Measurements from ENCODE around the gene CEP164.

CEP164 gene

GRCh38 chr11:117457835-117458234 is 130.2 kb downstream of the CEP164 start (continued):
- TF ChIP-seq ZNF76 (tag by site-specific recombination; IDR thresholded peaks at IDR 0.05; ENCODE audit: borderline replicate concordance, low read depth) (no peak), ZNF133 (tag by site-specific recombination; IDR thresholded peaks at IDR 0.05) (no peak)

DNA sequence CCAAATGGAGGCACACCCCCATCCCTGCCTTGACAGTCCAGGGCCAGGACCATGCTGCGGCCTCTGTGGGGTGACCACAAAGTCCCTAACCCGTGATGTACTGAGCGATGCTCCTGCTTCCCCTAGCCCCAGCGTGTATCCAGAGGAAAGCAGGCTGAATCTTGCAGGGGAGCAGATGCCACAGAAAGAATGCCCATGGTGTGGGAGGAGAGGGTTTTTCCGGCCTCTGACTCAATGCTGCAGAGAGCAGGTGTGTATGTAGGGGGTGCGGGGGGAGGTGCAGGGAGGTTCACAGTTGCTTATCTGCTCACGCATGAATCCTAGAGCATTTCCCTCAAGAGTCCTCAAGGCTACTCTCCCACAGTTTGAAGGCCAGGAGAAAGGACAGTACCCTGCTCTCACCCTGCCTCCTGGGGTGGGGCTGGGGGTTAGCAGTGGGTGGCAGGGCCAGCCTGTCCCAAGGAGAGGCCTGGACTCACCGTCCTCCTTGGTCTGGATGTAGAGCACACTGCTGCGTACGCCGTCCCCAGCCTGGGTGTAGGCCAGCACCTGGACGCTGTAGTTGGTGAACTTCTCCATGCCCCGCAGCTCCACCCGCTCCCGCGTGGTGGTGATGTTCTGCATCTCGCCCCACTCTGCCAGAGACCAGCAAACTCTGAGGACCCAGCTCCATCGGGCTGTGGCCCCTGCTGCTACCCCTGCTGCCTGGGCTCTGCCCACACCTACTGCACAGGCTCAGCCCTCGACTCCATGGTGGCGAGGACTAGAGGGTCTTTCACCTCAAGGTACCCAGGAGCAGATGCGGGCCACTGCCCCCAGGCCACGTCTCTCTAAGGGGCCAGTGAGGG is 130.8 kb downstream of the CEP164 start:
- Histone ChIP-seq H3K4me1 (ENCODE audit: control insufficient read depth, insufficient read depth, low read length) (no peaks in the 10 kb centered on the region), H3K9me3 (ENCODE audit: control insufficient read depth, insufficient read depth, low read depth, low read length) (no peaks in the 10 kb centered on the region), H3K27ac (ENCODE audit: extremely low read depth, low read depth, low read length) (no peak overlapping the region), H3K4me3 (ENCODE audit: low read depth, low read length) (no peak overlapping the region), H3K36me3 (ENCODE audit: control insufficient read depth in 2 of 2, insufficient read depth in 1 of 2, low read length in 2 of 2) (no peaks in the 10 kb centered on the region)
- TF ChIP-seq HOXC10 (CRISPR knock-in tag; IDR thresholded peaks at IDR 0.05) (no peak), ZNF660 (tag by site-specific recombination; IDR thresholded peaks at IDR 0.05) (no peak), ZNF155 (tag by site-specific recombination; IDR thresholded peaks at IDR 0.05) (no peak), PRDM1 (tag by site-specific recombination; IDR thresholded peaks at IDR 0.05) (no peak), GFI1B (tag by site-specific recombination; IDR thresholded peaks at IDR 0.05) (no peak), ZIC2 (tag by site-specific recombination; IDR thresholded peaks at IDR 0.05) (no peak), ZNF843 (tag by site-specific recombination; IDR thresholded peaks at IDR 0.05) (no peak), ZNF654 (tag by site-specific recombination; IDR thresholded peaks at IDR 0.05; ENCODE audit: low read depth) (no peak), ZNF292 (tag by site-specific recombination; IDR thresholded peaks at IDR 0.05; ENCODE audit: borderline replicate concordance, low read depth) (no peak), ZNF175 (tag by site-specific recombination; IDR thresholded peaks at IDR 0.05) (no peak), ZNF114 (tag by site-specific recombination; IDR thresholded peaks at IDR 0.05) (no peak), ZNF140 (tag by site-specific recombination; IDR thresholded peaks at IDR 0.05) (no peak), KLF1 (tag by site-specific recombination; IDR thresholded peaks at IDR 0.05) (no peak)
- TF ChIP-seq, protein P1, sequence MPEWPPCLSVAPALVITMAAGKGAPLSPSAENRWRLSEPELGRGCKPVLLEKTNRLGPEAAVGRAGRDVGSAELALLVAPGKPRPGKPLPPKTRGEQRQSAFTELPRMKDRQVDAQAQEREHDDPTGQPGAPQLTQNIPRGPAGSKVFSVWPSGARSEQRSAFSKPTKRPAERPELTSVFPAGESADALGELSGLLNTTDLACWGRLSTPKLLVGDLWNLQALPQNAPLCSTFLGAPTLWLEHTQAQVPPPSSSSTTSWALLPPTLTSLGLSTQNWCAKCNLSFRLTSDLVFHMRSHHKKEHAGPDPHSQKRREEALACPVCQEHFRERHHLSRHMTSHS (tag by site-specific recombination; IDR thresholded peaks at IDR 0.05): no peak
- TF ChIP-seq, protein P2, sequence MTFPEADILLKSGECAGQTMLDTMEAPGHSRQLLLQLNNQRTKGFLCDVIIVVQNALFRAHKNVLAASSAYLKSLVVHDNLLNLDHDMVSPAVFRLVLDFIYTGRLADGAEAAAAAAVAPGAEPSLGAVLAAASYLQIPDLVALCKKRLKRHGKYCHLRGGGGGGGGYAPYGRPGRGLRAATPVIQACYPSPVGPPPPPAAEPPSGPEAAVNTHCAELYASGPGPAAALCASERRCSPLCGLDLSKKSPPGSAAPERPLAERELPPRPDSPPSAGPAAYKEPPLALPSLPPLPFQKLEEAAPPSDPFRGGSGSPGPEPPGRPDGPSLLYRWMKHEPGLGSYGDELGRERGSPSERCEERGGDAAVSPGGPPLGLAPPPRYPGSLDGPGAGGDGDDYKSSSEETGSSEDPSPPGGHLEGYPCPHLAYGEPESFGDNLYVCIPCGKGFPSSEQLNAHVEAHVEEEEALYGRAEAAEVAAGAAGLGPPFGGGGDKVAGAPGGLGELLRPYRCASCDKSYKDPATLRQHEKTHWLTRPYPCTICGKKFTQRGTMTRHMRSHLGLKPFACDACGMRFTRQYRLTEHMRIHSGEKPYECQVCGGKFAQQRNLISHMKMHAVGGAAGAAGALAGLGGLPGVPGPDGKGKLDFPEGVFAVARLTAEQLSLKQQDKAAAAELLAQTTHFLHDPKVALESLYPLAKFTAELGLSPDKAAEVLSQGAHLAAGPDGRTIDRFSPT (tag by site-specific recombination; IDR thresholded peaks at IDR 0.05): no peak
- TF ChIP-seq, protein P3, sequence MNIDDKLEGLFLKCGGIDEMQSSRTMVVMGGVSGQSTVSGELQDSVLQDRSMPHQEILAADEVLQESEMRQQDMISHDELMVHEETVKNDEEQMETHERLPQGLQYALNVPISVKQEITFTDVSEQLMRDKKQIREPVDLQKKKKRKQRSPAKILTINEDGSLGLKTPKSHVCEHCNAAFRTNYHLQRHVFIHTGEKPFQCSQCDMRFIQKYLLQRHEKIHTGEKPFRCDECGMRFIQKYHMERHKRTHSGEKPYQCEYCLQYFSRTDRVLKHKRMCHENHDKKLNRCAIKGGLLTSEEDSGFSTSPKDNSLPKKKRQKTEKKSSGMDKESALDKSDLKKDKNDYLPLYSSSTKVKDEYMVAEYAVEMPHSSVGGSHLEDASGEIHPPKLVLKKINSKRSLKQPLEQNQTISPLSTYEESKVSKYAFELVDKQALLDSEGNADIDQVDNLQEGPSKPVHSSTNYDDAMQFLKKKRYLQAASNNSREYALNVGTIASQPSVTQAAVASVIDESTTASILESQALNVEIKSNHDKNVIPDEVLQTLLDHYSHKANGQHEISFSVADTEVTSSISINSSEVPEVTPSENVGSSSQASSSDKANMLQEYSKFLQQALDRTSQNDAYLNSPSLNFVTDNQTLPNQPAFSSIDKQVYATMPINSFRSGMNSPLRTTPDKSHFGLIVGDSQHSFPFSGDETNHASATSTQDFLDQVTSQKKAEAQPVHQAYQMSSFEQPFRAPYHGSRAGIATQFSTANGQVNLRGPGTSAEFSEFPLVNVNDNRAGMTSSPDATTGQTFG (tag by site-specific recombination; IDR thresholded peaks at IDR 0.05; ENCODE audit: borderline replicate concordance): no peak
- ChIA-PET POLR2A (no interaction called here), CTCF (no interaction called here)

Data from HEK293 (cell line).